K562 (cell line): ENCODE data around the gene CENPT. TPM values are rescaled to one million over a fixed set of nuclear protein-coding genes. Genes with fewer than 3 reads are reported as not detected.

Experiments
- FOXP1 ChIP-seq: sonication (generic); formaldehyde crosslinking; IDR thresholded peaks from 2 replicates; pipeline ENCODE4 v1.8.0; 2022; ENCODE audit warnings: mild to moderate bottlenecking, missing genetic modification reagents
- NCOA2 ChIP-seq, 2 experiments: fragments of 450-650 bp; IDR thresholded peaks; 2 replicates each; pipeline ENCODE4 v1.6.1; 2018; ENCODE audit warnings: mild to moderate bottlenecking in 2 of 2, moderate library complexity in 1 of 2; ENCODE audit not compliant: partially characterized antibody in 2 of 2
- SMARCA5 ChIP-seq: fragments of 450-650 bp; IDR thresholded peaks from 2 replicates; pipeline ENCODE4 v1.6.1; 2016
- ZNF143 ChIP-seq: sonication (generic); formaldehyde crosslinking; IDR thresholded peaks from 2 replicates; pipeline ENCODE4 v1.9.0; 2022; ENCODE audit warnings: mild to moderate bottlenecking, missing genetic modification reagents
- polyA plus RNA-seq, 8 experiments: library from polyadenylated mRNA; depleted of rRNA in 4 of 8; stranded (reverse) in 5 of 8; unstranded in 3 of 8; fragments of >200 nt; fragmentation: Nextera tagmentation in 2 of 8; fragmentation: Illumina TruSeq in 1 of 8; extraction: Ambion mirVana in 2 of 8; extraction: Trizol in 1 of 8; gene quantifications; 2 replicates each; pipeline versions ENCODE4 v1.2.1 to v1.2.3, GENCODE V29; 2011 to 2014; ENCODE audit warnings: inconsistent platforms in 1 of 8, missing spikeins in 1 of 8
- total RNA-seq, 7 experiments: library from RNA; depleted of rRNA in 6 of 7; stranded (reverse); fragments of >200 nt in 6 of 7; fragmentation: Illumina TruSeq in 2 of 7; extraction: Trizol in 2 of 7; gene quantifications; 2 replicates each; pipeline versions ENCODE4 v1.2.1 to v1.2.3, GENCODE V29; 2011 to 2021; ENCODE audit warnings: low replicate concordance in 1 of 7
- TF ChIP-seq, protein P1 (sequence below): sonication (generic); formaldehyde crosslinking; IDR thresholded peaks from 2 replicates; pipeline ENCODE4 v1.8.0; 2023; ENCODE audit warnings: missing genetic modification reagents, mild to moderate bottlenecking, borderline replicate concordance
- TF ChIP-seq, protein P2 (sequence below), 2 experiments: fragments of 450-650 bp in 1 of 2; sonication (generic) in 1 of 2; formaldehyde crosslinking in 1 of 2; IDR thresholded peaks; 2 replicates each; pipeline versions ENCODE4 v1.7.1 to v1.9.0; 2016 to 2022; ENCODE audit warnings: inconsistent platforms in 1 of 2, mild to moderate bottlenecking in 1 of 2, missing genetic modification reagents in 1 of 2
- TF ChIP-seq, protein P3 (sequence below): fragments of 150-350 bp; IDR thresholded peaks from 2 replicates; pipeline ENCODE4 v1.6.1; 2014; ENCODE audit warnings: low read depth, mild to moderate bottlenecking, low read length, borderline replicate concordance

CENPT gene
- total and polyA plus RNA-seq, 9 of the 15 experiments (the other 6 are each of a cell fraction or from before 2014, with no cell fraction given), result 3.6 to 94.2 (median 44.1) TPM

DNA sequence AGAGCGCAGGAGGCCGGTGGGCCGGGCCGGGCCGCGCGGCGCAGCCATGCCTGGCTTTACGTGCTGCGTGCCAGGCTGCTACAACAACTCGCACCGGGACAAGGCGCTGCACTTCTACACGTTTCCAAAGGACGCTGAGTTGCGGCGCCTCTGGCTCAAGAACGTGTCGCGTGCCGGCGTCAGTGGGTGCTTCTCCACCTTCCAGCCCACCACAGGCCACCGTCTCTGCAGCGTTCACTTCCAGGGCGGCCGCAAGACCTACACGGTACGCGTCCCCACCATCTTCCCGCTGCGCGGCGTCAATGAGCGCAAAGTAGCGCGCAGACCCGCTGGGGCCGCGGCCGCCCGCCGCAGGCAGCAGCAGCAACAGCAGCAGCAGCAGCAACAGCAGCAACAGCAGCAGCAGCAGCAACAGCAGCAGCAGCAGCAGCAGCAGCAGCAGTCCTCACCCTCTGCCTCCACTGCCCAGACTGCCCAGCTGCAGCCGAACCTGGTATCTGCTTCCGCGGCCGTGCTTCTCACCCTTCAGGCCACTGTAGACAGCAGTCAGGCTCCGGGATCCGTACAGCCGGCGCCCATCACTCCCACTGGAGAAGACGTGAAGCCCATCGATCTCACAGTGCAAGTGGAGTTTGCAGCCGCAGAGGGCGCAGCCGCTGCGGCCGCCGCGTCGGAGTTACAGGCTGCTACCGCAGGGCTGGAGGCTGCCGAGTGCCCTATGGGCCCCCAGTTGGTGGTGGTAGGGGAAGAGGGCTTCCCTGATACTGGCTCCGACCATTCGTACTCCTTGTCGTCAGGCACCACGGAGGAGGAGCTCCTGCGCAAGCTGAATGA lies 4.8 kb downstream of the CENPT start (continued):
- TF ChIP-seq, protein P1, sequence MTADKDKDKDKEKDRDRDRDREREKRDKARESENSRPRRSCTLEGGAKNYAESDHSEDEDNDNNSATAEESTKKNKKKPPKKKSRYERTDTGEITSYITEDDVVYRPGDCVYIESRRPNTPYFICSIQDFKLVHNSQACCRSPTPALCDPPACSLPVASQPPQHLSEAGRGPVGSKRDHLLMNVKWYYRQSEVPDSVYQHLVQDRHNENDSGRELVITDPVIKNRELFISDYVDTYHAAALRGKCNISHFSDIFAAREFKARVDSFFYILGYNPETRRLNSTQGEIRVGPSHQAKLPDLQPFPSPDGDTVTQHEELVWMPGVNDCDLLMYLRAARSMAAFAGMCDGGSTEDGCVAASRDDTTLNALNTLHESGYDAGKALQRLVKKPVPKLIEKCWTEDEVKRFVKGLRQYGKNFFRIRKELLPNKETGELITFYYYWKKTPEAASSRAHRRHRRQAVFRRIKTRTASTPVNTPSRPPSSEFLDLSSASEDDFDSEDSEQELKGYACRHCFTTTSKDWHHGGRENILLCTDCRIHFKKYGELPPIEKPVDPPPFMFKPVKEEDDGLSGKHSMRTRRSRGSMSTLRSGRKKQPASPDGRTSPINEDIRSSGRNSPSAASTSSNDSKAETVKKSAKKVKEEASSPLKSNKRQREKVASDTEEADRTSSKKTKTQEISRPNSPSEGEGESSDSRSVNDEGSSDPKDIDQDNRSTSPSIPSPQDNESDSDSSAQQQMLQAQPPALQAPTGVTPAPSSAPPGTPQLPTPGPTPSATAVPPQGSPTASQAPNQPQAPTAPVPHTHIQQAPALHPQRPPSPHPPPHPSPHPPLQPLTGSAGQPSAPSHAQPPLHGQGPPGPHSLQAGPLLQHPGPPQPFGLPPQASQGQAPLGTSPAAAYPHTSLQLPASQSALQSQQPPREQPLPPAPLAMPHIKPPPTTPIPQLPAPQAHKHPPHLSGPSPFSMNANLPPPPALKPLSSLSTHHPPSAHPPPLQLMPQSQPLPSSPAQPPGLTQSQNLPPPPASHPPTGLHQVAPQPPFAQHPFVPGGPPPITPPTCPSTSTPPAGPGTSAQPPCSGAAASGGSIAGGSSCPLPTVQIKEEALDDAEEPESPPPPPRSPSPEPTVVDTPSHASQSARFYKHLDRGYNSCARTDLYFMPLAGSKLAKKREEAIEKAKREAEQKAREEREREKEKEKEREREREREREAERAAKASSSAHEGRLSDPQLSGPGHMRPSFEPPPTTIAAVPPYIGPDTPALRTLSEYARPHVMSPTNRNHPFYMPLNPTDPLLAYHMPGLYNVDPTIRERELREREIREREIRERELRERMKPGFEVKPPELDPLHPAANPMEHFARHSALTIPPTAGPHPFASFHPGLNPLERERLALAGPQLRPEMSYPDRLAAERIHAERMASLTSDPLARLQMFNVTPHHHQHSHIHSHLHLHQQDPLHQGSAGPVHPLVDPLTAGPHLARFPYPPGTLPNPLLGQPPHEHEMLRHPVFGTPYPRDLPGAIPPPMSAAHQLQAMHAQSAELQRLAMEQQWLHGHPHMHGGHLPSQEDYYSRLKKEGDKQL (CRISPR knock-in tag), result no peak
- no peak for TF ChIP-seq SMARCA5
- TF ChIP-seq, protein P2, sequence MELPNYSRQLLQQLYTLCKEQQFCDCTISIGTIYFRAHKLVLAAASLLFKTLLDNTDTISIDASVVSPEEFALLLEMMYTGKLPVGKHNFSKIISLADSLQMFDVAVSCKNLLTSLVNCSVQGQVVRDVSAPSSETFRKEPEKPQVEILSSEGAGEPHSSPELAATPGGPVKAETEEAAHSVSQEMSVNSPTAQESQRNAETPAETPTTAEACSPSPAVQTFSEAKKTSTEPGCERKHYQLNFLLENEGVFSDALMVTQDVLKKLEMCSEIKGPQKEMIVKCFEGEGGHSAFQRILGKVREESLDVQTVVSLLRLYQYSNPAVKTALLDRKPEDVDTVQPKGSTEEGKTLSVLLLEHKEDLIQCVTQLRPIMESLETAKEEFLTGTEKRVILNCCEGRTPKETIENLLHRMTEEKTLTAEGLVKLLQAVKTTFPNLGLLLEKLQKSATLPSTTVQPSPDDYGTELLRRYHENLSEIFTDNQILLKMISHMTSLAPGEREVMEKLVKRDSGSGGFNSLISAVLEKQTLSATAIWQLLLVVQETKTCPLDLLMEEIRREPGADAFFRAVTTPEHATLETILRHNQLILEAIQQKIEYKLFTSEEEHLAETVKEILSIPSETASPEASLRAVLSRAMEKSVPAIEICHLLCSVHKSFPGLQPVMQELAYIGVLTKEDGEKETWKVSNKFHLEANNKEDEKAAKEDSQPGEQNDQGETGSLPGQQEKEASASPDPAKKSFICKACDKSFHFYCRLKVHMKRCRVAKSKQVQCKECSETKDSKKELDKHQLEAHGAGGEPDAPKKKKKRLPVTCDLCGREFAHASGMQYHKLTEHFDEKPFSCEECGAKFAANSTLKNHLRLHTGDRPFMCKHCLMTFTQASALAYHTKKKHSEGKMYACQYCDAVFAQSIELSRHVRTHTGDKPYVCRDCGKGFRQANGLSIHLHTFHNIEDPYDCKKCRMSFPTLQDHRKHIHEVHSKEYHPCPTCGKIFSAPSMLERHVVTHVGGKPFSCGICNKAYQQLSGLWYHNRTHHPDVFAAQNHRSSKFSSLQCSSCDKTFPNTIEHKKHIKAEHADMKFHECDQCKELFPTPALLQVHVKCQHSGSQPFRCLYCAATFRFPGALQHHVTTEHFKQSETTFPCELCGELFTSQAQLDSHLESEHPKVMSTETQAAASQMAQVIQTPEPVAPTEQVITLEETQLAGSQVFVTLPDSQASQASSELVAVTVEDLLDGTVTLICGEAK (IDR thresholded peaks at IDR 0.05), result no peak
- TF ChIP-seq, protein P2 (CRISPR knock-in tag; IDR thresholded peaks at IDR 0.05), result no peak
- TF ChIP-seq, protein P3, sequence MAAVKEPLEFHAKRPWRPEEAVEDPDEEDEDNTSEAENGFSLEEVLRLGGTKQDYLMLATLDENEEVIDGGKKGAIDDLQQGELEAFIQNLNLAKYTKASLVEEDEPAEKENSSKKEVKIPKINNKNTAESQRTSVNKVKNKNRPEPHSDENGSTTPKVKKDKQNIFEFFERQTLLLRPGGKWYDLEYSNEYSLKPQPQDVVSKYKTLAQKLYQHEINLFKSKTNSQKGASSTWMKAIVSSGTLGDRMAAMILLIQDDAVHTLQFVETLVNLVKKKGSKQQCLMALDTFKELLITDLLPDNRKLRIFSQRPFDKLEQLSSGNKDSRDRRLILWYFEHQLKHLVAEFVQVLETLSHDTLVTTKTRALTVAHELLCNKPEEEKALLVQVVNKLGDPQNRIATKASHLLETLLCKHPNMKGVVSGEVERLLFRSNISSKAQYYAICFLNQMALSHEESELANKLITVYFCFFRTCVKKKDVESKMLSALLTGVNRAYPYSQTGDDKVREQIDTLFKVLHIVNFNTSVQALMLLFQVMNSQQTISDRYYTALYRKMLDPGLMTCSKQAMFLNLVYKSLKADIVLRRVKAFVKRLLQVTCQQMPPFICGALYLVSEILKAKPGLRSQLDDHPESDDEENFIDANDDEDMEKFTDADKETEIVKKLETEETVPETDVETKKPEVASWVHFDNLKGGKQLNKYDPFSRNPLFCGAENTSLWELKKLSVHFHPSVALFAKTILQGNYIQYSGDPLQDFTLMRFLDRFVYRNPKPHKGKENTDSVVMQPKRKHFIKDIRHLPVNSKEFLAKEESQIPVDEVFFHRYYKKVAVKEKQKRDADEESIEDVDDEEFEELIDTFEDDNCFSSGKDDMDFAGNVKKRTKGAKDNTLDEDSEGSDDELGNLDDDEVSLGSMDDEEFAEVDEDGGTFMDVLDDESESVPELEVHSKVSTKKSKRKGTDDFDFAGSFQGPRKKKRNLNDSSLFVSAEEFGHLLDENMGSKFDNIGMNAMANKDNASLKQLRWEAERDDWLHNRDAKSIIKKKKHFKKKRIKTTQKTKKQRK, result no peak
- TF ChIP-seq ZNF143, result peak; percentile 59
- no peak for TF ChIP-seq NCOA2 (IDR thresholded peaks at IDR 0.05; ENCODE audit: partially characterized antibody in 2 of 2)
- TF ChIP-seq FOXP1, result peak; percentile 52; the same call in 1 of the 2 replicates
